ENCODE data around the gene BNIPL. TPM values are rescaled to one million over a fixed set of nuclear protein-coding genes. Genes with fewer than 3 reads are reported as not detected.

BNIPL gene
- total RNA-seq, 1 donor from 2014 or later = 1.6 TPM

DNA sequence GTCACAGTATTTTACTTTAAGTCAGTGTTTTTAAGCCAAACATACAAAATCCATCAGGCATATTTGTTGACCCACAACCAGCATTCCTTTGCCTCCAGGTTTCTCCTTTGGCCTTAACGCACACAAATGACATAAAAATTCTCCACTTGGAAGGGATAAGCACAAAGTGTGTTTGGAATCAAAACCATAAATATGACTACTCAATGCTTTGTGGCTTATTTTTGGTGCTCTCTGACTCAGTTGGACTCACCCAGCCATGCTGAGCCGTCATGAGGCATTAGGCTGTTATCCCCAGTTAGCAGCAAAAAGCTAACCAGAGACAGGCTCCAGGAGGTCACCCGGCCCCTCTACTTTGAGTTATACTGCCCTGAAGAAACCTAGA is 27.2 kb upstream of the BNIPL start:
- no peak for DNase-seq (ENCODE audit: low spot score)

DNA sequence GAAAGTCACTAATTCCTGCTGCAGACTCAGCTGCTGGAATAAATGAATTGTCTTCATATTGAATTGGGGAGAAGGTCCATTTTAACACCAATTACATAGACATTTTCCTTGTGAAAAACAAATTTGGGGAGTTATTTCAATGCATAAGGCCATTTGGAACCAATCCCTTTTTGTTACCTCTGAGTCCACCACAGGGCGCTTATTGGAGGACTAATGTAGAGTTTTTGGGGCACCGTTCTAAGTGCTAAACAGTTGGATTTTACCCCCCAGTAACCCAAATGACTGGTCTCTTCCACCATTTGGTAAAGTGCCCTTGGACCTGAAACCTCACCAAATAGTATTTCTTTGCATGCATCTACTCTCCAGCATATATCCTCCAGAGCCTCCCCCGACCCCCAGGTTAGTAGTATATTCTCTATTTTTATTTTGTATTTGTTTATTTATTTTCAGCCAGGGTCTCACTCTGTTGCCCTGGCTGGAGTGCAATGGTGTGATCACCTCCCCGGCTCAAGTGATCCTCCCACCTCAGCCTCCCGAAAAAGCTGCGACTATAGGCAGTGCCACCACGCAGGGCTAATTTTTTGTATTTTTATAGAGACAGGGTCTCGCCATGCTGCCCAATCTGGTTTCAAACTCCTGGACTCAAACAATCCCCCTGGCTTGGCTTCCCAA is 26.6 kb upstream of the BNIPL start:
- DNase-seq (ENCODE audit: low spot score) = no peak
- ATAC-seq = no peak

More for the DNA sequence above, 27.2 kb upstream of the BNIPL start:
- no peak for ATAC-seq

DNA sequence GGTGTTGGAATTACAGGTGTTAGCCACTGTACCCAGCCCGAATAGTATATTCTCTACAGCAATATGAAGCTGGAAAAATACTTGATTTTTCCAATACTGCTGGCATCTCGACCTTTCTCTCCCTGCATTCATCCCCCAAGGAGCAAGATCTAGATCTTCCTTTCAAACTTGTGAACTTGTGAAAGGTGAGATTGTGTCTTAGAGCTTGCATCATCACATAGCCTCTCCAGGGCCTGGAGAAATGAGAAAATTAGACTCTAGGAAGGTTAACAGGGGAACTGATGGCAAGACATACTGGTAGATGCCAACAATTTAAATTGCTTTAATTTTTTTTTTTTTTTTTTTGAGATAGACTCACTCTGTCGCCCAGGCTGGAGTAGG is 26.1 kb upstream of the BNIPL start:
- no peak for DNase-seq (ENCODE audit: low spot score)
- ATAC-seq = no peak

DNA sequence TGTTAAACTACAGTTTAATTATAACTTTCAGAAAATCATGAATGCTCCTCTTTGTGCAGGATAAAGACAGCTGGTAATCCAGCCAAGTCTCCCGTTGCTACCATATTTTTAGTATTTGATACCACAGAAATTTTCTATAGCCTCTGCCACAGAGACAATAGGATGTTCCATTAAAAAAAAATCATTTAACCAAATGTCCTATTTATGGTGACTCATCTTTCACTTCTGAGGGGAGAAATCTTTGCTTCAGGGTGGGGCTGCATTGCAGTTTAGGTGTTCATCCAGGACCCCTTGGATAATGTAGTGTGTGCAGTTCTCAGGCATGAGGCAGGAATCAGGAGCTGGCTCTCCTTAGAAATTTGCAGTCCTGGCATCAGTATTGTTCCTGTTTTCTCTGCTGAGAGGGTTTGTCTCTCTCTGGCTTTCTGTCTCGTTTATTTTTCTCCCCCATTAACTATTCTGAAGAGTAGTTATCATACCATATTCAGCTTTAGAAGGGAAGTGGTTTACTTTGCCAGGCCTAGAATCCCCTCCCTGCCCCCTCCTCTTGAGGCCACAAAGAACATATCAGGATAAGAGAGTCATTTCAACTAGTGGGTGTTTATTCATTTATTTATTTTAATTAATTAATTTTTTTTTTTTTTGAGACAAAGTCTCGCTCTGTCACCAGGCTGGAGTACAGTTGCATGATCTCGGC is 25.1 kb upstream of the BNIPL start:
- ATAC-seq (no peak), DNase-seq (ENCODE audit: low spot score) (no peak)

DNA sequence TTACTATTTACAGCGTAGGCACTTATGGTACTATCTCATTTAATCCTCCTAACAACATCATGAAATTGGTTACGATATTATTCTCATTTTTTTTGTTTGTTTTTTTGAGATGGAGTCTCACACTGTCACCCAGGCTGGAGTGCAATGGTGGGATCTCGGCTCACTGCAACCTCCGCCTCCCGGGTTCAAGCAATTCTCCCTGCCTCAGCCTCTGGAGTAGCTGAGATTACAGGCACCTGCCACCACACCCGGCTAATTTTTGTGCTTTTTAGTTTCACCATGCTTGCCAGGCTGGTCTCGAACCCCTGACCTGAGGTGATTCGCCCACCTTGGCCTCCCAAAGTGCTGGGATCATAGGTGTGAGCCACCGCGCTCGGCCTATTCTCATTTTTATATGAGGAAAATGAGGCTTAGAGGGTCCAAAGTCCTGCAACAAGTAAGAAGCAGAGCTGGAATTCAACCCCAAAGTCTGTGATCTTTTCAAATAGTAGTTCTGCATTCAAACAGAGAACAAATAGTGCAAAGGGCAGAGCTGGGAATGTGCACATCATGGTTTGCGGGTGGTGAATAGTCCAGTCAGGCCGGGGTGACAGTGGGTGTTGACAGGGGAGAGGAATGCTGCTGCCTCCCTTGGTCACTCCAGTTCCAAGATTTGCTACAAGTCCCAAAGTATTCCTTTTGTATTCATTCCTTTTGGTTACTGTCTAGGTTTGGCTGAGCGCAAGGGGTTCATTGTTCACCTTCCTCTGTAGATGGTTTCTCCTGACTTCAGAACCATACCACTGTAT is 23.5 kb upstream of the BNIPL start:
- peak; percentile 71 for ATAC-seq
- peak; percentile 84 for DNase-seq (ENCODE audit: low spot score)

DNA sequence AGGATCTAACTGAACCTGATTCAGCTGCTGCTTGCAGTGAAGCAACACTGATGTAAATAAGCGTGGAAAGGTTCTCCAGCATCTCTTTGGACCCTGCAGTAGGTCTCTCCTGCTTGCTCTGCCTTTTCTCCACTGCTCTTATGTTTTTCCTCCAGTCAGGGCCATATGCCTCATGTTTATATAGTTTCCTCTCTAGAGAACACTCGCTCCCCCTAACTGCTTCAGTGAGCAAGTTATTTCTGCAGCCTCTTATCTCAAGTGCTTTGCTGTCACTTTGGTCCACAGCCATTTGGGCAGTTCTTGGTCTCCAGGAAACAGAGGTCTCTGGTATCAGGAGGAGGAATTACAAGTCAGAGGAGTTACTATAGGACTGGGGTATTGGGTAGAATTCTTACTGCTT is 22.9 kb upstream of the BNIPL start:
- DNase-seq (ENCODE audit: low spot score) (no peak), ATAC-seq (peak; percentile 22)

DNA sequence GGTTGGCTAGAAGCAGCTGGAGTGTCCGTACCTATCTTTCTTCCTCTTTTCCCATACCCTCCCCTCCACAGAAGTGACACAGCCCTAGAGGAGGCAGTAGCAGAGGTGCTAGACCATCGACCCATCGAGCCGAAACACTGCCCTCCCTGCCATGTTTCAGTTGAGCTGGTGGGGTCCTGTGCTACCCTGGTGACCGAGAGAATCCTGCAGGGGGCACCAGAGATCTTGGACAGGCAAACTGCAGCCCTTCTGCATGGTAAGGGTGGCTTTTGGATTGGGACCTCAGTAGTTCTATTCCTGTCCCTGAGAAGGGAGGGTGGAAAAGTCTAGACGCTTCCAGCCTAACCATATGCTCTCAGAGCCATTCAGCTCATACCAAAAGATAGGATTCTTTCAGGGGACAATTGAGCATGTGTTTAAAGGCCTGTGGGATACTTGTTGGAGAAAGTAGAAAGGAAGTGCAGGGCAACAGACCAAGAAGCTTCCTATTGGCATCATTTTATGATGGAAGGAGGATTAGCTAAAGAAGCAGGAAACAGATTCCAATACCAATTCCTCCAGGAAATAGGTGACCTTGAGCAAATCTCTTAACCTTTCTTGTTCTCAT is 11.7 kb upstream of the BNIPL start:
- ATAC-seq (peak; percentile 94), DNase-seq (ENCODE audit: low spot score) (peak; percentile 74)

DNA sequence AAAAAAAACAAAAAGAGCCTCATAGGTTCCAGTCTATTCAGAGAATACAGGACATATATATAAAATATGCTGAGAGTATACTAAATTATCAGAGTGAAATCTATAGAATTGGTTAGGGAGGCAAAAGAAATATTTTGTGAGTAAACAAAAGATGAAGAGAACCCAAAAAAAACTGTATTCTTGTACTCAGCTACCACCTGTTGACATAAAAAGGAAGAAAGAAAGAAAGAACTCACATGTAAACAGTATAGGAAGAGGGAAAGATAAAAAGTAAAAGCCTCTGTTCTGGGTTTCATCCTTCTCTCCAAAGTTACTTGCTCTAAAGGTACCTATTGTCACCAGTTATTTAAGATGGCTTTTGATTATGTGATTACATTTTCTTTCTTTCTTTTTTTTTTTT is 9.9 kb upstream of the BNIPL start:
- no peak for DNase-seq (ENCODE audit: low spot score)
- no peak for ATAC-seq

DNA sequence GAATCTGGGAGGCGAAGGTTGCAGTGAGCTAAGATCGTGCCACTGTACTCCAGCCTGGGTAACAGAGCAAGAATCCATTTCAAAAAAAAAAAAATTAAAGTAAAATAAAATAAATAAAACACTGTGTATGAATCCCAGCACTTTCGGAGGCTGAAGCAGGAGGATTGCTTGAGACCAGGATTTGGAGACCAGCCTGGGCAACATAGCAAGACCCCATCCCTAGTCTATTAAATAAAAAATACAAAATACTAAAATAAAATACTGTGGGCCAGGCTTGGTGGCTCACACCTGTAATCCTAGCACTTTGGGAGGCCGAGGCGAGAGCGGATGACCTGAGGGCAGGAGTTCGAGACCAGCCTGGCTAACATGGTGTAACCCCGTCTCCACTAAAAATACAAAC is 4.2 kb upstream of the BNIPL start:
- ATAC-seq = no peak
- no peak for DNase-seq (ENCODE audit: low spot score)

DNA sequence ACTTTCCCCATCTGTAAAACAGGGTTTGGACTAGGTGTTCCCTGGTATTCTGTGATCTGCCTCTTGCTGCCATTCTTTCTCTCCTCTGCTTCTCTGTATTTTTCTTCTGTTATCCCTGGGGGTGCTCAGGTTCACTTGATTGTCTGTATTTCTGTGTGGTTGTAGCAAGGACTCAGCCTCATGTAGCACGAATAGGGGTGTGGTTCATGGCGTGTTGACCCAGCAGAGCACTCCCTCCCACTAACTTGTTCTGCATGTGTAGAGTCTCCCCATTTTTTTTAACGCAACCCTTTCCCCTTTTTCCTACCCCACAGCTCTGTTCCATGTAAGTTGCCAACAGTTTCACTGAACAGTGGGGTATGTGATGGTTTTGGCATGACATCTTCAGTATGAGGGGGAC is 1.2 kb upstream of the BNIPL start:
- ATAC-seq = no peak

DNA sequence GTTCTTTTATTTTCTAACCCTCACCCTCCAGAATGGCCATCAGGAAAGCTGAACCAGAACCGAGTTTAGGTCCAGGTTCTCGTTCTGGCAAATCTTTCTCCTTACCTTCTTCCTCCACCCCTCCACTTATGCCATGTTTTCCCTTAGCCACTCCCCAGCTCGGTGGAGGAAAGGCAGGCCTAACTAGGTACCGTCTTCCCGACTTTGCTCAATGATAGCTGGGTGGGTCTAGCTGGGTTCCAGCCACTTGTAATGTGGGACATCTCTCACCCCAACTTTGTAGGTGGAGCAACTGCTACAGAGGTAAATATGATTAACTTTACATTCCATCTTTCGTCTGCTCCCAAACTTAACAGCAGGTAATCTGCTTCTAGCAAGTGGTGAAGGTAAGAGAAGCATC is 646 bp downstream of the BNIPL start:
- no peak for DNase-seq (ENCODE audit: low spot score)

More for the DNA sequence above, 1.2 kb upstream of the BNIPL start:
- no peak for DNase-seq (ENCODE audit: low spot score)

DNA sequence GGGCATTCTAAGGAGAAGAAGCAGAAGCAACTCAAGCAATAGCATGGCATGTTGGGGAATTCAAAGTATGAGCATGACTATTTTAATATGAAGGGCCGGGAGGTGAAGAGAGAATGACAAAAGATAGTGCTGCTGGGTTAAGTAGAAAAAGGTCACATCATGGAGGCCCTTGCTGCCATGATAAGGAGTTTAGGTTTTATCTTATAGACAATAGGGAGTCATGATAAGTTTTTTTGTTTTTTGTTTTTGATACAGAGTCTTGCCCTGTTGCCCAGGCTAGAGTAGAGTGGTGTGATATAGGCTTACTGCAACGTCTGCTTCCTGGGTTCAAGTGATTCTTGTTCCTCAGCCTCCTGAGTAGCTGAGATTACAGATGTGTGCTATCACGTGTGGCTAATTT is 3.1 kb downstream of the BNIPL start:
- ATAC-seq (no peak), DNase-seq (ENCODE audit: low spot score) (no peak)

More for the DNA sequence above, 646 bp downstream of the BNIPL start:
- no peak for ATAC-seq

DNA sequence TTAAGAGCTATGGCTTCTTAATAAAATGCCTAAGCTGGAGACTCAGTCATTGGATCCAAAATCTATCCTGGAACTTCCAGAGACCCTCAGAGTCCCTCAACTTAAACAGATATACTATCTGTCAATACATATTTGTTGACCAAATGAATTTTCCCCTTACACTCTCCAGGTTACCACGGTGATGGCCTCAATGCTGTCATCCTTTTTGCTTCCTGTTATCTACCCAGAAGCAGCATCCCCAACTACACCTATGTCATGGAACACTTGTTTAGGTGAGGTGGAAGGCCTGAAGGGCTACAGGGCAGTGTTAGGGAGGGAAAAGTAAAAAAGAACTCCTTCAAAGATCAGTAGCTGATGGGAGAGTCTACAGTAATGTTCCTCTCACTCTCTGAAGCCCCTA is 6.8 kb downstream of the BNIPL start:
- ATAC-seq (no peak), DNase-seq (ENCODE audit: low spot score) (no peak)

DNA sequence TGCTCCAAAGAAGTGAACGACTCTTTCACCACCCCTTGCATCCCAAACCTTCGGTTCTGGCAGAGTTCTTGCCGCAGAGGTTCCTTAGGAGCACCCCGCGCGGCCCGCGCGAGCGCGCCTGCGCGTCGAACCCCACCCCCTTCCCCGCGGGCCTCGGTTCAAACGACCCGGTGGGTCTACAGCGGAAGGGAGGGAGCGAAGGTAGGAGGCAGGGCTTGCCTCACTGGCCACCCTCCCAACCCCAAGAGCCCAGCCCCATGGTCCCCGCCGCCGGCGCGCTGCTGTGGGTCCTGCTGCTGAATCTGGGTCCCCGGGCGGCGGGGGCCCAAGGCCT is 11.2 kb downstream of the BNIPL start, which contains the start of gene C1orf56:
Gene C1orf56 (plus strand): TSS at position 161 of the 334 bp plus-strand sequence. CDS start 97 bp downstream, at position 258.
- ATAC-seq (peak; percentile 80), DNase-seq (ENCODE audit: low spot score) (peak; percentile 79)

DNA sequence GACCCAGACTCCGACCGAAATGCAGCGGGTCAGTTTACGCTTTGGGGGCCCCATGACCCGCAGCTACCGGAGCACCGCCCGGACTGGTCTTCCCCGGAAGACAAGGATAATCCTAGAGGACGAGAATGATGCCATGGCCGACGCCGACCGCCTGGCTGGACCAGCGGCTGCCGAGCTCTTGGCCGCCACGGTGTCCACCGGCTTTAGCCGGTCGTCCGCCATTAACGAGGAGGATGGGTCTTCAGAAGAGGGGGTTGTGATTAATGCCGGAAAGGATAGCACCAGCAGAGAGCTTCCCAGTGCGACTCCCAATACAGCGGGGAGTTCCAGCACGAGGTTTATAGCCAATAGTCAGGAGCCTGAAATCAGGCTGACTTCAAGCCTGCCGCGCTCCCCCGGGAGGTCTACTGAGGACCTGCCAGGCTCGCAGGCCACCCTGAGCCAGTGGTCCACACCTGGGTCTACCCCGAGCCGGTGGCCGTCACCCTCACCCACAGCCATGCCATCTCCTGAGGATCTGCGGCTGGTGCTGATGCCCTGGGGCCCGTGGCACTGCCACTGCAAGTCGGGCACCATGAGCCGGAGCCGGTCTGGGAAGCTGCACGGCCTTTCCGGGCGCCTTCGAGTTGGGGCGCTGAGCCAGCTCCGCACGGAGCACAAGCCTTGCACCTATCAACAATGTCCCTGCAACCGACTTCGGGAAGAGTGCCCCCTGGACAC is 11.7 kb downstream of the BNIPL start:
- DNase-seq (ENCODE audit: low spot score) (peak; percentile 79), ATAC-seq (peak; percentile 81)

DNA sequence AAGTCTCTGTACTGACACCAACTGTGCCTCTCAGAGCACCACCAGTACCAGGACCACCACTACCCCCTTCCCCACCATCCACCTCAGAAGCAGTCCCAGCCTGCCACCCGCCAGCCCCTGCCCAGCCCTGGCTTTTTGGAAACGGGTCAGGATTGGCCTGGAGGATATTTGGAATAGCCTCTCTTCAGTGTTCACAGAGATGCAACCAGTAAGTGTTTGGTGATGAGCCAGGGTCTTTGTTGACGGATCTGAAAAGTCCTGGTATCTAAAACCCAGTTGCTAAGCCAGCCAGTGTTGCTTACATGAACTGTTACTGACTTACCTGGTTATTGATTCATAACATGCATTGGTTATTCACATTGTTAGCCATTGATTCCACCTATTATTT is 12.3 kb downstream of the BNIPL start:
- ATAC-seq (peak; percentile 38), DNase-seq (ENCODE audit: low spot score) (no peak)

DNA sequence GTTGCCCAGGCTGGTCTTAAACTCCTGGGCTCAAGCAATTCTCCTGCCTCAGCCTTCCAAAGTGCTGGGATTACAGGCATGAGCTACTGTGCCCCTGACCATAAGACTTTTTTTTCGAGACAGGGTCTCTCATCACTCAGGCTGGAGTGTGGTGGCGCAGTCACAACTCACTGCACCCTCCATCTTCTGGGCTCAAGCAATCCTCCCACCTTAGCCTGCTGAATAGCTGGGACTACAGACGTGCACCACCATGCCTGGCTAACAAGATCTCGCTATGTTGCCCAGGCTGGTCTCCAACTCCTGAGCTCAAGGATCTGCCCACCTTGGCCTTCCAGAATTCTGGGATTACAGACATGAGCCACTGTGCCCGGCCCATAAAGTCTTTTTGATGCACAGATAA is 13.1 kb downstream of the BNIPL start:
- DNase-seq (ENCODE audit: low spot score) (no peak), ATAC-seq (no peak)

DNA sequence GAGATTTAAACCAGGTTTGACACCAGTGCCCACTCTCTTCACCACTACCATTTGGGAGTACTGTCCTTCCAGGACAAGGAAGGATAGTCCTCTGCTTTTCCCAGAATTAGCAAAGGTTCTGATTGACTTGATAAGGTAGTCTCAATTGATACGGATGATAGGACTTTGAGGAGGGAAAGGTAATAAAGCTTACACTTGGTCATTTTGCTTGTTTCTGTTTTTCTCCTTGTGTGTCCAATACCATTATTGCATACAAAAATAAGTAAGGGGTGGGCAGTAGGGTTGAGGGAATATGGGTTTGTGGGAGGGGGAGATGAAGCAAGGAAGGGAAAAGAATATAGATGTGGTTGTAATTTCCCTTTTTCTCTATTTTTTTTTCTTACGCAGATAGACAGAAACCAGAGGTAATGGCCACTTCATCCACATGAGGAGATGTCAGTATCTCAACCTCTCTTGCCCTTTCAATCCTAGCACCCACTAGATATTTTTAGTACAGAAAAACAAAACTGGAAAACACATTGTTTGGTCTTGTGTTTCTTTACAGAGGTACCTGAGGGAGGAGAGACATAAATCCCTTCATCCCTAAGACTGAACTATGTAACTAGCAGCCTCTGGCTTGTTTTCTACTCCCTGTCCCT is 13.8 kb downstream of the BNIPL start:
- DNase-seq (ENCODE audit: low spot score) (no peak), ATAC-seq (no peak)

DNA sequence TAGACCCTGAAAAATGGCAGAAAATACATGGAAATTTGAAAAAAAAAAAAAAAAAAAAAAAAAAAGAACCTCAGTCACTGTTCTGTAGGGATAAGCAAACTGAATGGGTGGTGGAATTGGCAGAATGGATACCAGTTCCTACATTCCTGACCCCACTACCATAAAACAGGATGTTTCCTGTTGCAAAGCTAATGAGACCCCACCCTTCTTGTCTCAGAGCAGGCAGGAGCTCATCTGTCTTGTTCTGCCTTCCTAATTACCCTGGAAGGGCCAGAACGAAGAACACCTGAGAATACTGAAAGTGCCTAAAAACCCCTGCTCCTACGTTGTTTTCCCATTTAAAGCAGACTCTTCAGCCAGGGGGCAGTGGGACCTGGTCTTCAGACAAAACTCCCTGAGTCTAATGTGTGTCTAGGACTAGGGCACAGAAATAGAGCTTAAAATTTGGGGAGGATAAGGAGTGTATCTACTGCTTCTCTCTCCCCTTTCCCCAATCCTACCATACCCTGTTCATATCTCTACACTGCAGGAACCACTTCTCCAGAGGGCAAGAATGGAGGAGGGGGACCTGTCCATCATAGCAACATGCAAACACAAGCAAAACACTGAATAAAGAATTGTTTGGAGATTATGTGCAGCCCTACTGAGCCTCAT is 15.1 kb downstream of the BNIPL start:
- DNase-seq (ENCODE audit: low spot score) = no peak

DNA sequence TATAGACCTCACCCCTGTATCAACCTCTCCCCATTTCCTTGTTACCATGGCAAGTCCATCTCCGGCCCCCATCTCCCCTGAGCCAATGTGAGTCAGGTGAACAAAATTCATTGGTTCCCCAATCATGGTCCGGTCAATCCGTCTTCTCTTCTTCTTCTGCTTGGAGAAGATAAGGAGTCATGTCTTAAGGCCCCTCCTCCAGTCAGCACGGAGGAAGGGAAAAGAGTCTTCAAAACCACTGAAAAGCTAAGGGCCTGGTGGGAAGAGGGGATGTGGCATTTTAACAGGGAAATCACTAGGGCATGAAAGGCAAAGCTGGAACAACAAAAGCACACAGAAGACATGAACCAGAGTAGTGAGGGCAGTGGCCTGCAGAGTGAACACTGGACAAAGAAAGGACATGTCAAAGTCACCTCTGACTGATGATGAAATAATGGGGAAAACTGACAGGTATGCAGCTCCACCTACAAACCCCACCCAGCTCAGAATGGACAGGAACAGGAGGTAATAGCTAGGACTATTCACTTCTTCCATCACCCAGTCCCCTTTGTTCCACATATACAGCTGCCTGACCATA is 18.7 kb downstream of the BNIPL start:
- ATAC-seq (no peak), DNase-seq (ENCODE audit: low spot score) (no peak)

More for the DNA sequence above, 15.1 kb downstream of the BNIPL start:
- ATAC-seq = no peak
